ENCODE measurements around the gene OR52B6. TPM values are rescaled to one million over a fixed set of nuclear protein-coding genes. Genes with fewer than 3 reads are reported as not detected.

Gene OR52B6
- total RNA-seq, 1 donor = not detected

GRCh38 chr11:5631417-5631816 lies 50.7 kb downstream of the OR52B6 start:
- no peak for DNase-seq (ENCODE audit: low read depth)
- H3K4me3 ChIP-seq (ENCODE audit: low read depth, low read length) = no peak overlapping the region
- no peak for TF ChIP-seq CTCF (IDR thresholded peaks at IDR 0.05; ENCODE audit: insufficient read depth, low read depth, low read length)

Other genes starting within 250 kb of the OR52B6 start
- gene OR51B5, start 237.4 kb upstream of the OR52B6 start, total RNA-seq = 0.32 and 0.43 TPM in 2 replicates
- gene OR51B6, start 229.4 kb upstream of the OR52B6 start, total RNA-seq = not detected in 2 replicates
- gene OR51M1, start 197.1 kb upstream of the OR52B6 start, total RNA-seq = under 0.01 TPM in 1 of 2 replicates, not detected in the other
- gene OR51Q1, start 158.8 kb upstream of the OR52B6 start, total RNA-seq = not detected in 2 replicates
- gene OR51I1, start 139.4 kb upstream of the OR52B6 start, total RNA-seq = under 0.01 TPM in 1 of 2 replicates, not detected in the other
- gene OR51I2, start 131.6 kb upstream of the OR52B6 start, total RNA-seq = not detected in 2 replicates
- gene OR52D1, start 92.2 kb upstream of the OR52B6 start, total RNA-seq = not detected in 2 replicates
- gene UBQLN3, start 70.9 kb upstream of the OR52B6 start, total RNA-seq = 0.43 TPM in 1 of 2 replicates, not detected in the other
- under 0.01 TPM in 2 replicates for gene UBQLNL, start 64.2 kb upstream of the OR52B6 start, total RNA-seq
- 0.32 and 0.86 TPM in 2 replicates for gene OR52H1, start 32.3 kb upstream of the OR52B6 start, total RNA-seq
- gene TRIM6, start 15.8 kb downstream of the OR52B6 start, total RNA-seq = 6.1 and 6.5 TPM in 2 replicates
- 7.1 and 10.4 TPM in 2 replicates for gene TRIM34, start 44.1 kb downstream of the OR52B6 start, total RNA-seq
- 31.2 and 65.2 TPM in 2 replicates for gene TRIM5, start 104.2 kb downstream of the OR52B6 start, total RNA-seq
- 70.9 and 104 TPM in 2 replicates for gene TRIM22, start 108.9 kb downstream of the OR52B6 start, total RNA-seq
- gene OR56B1, start 155.6 kb downstream of the OR52B6 start, total RNA-seq = not detected in 2 replicates
- gene OR52N4, start 173.4 kb downstream of the OR52B6 start, total RNA-seq = not detected in 2 replicates
- under 0.01 TPM in 1 of 2 replicates, not detected in the other for gene OR52N5, start 202.5 kb downstream of the OR52B6 start, total RNA-seq
- gene OR52N1, start 210.4 kb downstream of the OR52B6 start, total RNA-seq = under 0.01 TPM in 1 of 2 replicates, not detected in the other
- gene OR52N2, start 228.0 kb downstream of the OR52B6 start, total RNA-seq = not detected in 2 replicates

Data from fibroblast of villous mesenchyme (primary cell).